Measurements from ENCODE around the gene TRPV2.

TRPV2 gene

DNA sequence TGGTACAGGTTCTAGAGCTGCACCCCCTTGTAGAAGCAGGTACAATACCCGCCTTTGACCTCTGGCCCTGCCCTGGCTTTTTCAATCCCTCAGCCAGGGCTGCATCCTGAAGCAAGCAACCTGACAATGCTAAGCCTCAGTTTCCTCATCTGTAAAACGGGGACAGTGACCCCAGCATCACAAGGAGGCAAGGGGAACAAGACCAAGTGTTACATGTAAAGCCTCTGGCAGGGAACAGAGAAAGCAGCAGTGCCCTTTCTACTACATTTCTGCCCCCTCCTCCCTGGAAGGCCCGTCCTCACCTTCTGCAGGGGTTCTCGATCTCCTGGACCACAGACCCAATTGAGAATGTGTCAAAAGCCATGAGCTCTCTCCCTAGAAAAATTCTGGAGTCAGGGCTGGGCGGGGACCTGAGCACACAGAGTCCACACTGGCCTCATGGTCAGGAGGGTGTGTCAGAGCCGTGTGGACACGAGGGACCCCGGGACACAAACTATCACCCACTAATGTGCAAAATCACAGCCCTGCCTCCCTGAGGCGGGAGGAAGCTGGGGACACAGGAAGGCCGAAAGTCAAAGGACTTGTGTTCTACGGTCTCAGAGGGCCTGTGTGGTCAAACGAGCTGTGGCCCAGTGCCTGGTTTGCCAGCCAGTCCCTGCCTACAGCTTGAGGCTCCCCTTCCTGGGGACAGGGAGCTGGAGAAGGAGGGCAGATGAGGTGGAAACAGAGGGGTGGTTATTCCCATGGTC is 49.1 kb downstream of the TRPV2 start:
- ATAC-seq (ENCODE audit: insufficient read depth, low read depth), result no peak
- no peak for DNase-seq
- no peaks in the 10 kb centered on the region for H3K27me3 ChIP-seq (ENCODE audit: insufficient read depth, low read length, poor library complexity)
- no peak overlapping the region for H3K9ac ChIP-seq (ENCODE audit: low read depth, low read length)
- H3K4me2 ChIP-seq (ENCODE audit: insufficient read depth, low read length), result no peak overlapping the region
- TF ChIP-seq, protein P1, sequence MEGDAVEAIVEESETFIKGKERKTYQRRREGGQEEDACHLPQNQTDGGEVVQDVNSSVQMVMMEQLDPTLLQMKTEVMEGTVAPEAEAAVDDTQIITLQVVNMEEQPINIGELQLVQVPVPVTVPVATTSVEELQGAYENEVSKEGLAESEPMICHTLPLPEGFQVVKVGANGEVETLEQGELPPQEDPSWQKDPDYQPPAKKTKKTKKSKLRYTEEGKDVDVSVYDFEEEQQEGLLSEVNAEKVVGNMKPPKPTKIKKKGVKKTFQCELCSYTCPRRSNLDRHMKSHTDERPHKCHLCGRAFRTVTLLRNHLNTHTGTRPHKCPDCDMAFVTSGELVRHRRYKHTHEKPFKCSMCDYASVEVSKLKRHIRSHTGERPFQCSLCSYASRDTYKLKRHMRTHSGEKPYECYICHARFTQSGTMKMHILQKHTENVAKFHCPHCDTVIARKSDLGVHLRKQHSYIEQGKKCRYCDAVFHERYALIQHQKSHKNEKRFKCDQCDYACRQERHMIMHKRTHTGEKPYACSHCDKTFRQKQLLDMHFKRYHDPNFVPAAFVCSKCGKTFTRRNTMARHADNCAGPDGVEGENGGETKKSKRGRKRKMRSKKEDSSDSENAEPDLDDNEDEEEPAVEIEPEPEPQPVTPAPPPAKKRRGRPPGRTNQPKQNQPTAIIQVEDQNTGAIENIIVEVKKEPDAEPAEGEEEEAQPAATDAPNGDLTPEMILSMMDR (IDR thresholded peaks at IDR 0.05; ENCODE audit: borderline replicate concordance, extremely low read depth, low read length, poor library complexity, severe bottlenecking), result no peak
- no peak for TF ChIP-seq EZH2 (IDR thresholded peaks at IDR 0.05; ENCODE audit: borderline replicate concordance, low read depth, low read length, severe bottlenecking)
- no peaks in the 10 kb centered on the region for H3K4me1 ChIP-seq (ENCODE audit: insufficient read depth, low read length)
- peaks cover 35% of the 10 kb centered on the region for H4K20me1 ChIP-seq (ENCODE audit: insufficient read depth, low read length)
- no peak overlapping the region for H3K4me3 ChIP-seq (ENCODE audit: low read depth in 1 of 2, low read length in 2 of 2)
- H3K79me2 ChIP-seq (ENCODE audit: insufficient read depth, low read length), result no peaks in the 10 kb centered on the region
- no peaks in the 10 kb centered on the region for H3K9me3 ChIP-seq (ENCODE audit: insufficient read depth, low read length, severe bottlenecking)
- H3K36me3 ChIP-seq (ENCODE audit: insufficient read depth, low read length), result peaks cover 23% of the 10 kb centered on the region
- H2AFZ ChIP-seq (ENCODE audit: low read depth, low read length), result no peak overlapping the region
- H3K27ac ChIP-seq (ENCODE audit: low read length), result no peak overlapping the region

DNA sequence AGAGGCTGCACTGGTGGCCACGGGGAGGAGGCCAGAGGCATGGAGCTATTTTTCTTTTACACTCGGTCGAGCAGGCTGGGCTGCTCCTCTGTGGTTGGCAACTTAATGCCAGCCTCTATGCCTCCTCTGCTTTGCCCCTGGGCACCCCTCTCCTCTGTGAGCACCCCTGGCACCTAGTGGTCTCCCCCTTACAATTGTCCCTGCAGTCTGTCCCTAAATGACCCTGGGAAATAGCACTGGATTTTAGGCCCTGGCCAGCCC is 49.6 kb downstream of the TRPV2 start:
- H3K27me3 ChIP-seq (ENCODE audit: insufficient read depth, low read length, poor library complexity), result no peaks in the 10 kb centered on the region
- H3K79me2 ChIP-seq (ENCODE audit: insufficient read depth, low read length), result no peaks in the 10 kb centered on the region
- H4K20me1 ChIP-seq (ENCODE audit: insufficient read depth, low read length), result peaks cover 35% of the 10 kb centered on the region
- no peak overlapping the region for H3K9ac ChIP-seq (ENCODE audit: low read depth, low read length)
- TF ChIP-seq EZH2 (IDR thresholded peaks at IDR 0.05; ENCODE audit: borderline replicate concordance, low read depth, low read length, severe bottlenecking), result no peak
- TF ChIP-seq, protein P1 (IDR thresholded peaks at IDR 0.05; ENCODE audit: borderline replicate concordance, extremely low read depth, low read length, poor library complexity, severe bottlenecking), result no peak
- no peaks in the 10 kb centered on the region for H3K4me1 ChIP-seq (ENCODE audit: insufficient read depth, low read length)
- H3K4me2 ChIP-seq (ENCODE audit: insufficient read depth, low read length), result no peak overlapping the region
- ATAC-seq (ENCODE audit: insufficient read depth, low read depth) (no peak), DNase-seq (no peak)
- no peak overlapping the region for H3K27ac ChIP-seq (ENCODE audit: low read length)
- peaks cover 18% of the 10 kb centered on the region for H3K36me3 ChIP-seq (ENCODE audit: insufficient read depth, low read length)
- H3K4me3 ChIP-seq (ENCODE audit: low read depth in 1 of 2, low read length in 2 of 2), result no peak overlapping the region
- H3K9me3 ChIP-seq (ENCODE audit: insufficient read depth, low read length, severe bottlenecking), result no peaks in the 10 kb centered on the region
- H2AFZ ChIP-seq (ENCODE audit: low read depth, low read length), result no peak overlapping the region

GRCh38 chr17:16465861-16466338 is 50.5 kb downstream of the TRPV2 start:
- ATAC-seq (ENCODE audit: insufficient read depth, low read depth), result no peak
- H3K4me3 ChIP-seq (ENCODE audit: low read depth in 1 of 2, low read length in 2 of 2), result no peak overlapping the region
- peaks cover 13% of the 10 kb centered on the region for H3K36me3 ChIP-seq (ENCODE audit: insufficient read depth, low read length)
- H3K9me3 ChIP-seq (ENCODE audit: insufficient read depth, low read length, severe bottlenecking), result no peaks in the 10 kb centered on the region
- H3K4me1 ChIP-seq (ENCODE audit: insufficient read depth, low read length), result no peaks in the 10 kb centered on the region
- peaks cover 31% of the 10 kb centered on the region for H4K20me1 ChIP-seq (ENCODE audit: insufficient read depth, low read length)
- H3K79me2 ChIP-seq (ENCODE audit: insufficient read depth, low read length), result no peaks in the 10 kb centered on the region
- no peaks in the 10 kb centered on the region for H3K27me3 ChIP-seq (ENCODE audit: insufficient read depth, low read length, poor library complexity)
- no peak overlapping the region for H3K4me2 ChIP-seq (ENCODE audit: insufficient read depth, low read length)
- no peak for TF ChIP-seq EZH2 (IDR thresholded peaks at IDR 0.05; ENCODE audit: borderline replicate concordance, low read depth, low read length, severe bottlenecking)
- TF ChIP-seq, protein P1 (IDR thresholded peaks at IDR 0.05; ENCODE audit: borderline replicate concordance, extremely low read depth, low read length, poor library complexity, severe bottlenecking), result no peak
- H2AFZ ChIP-seq (ENCODE audit: low read depth, low read length), result no peak overlapping the region
- no peak overlapping the region for H3K9ac ChIP-seq (ENCODE audit: low read depth, low read length)
- no peak overlapping the region for H3K27ac ChIP-seq (ENCODE audit: low read length)
- DNase-seq, result no peak
